Renal cortex interstitium (tissue), 15 donors: ENCODE data around the gene BPIFA1. TPM values are rescaled to one million over a fixed set of nuclear protein-coding genes. Genes with fewer than 3 reads are reported as not detected.

Experiments used
- DNase-seq, 11 donors: peaks; one replicate each; pipeline ENCODE4 v3.0.0-alpha.2; 2013; ENCODE audit warnings: low read depth in 9 of 11, low spot score in 4 of 11; ENCODE audit errors: extremely low read depth in 1 of 11
- long read RNA-seq, 16 experiments: transcript quantifications; one replicate each; lab custom pipeline, GENCODE V29; 2026
- polyA plus RNA-seq, 3 donors: library from polyadenylated mRNA; unstranded; fragments of 120-200 nt; gene quantifications; one replicate each; pipeline ENCODE4 v1.2.1, GENCODE V29; 2013; ENCODE audit not compliant: insufficient read length in 3 of 3

BPIFA1 gene
- not detected for polyA plus RNA-seq
- long read RNA-seq, donor 1: 0 reads
- long read RNA-seq, donor 2: 0 reads
- long read RNA-seq, donor 3: 0 reads
- long read RNA-seq, donor 4: 0 reads
- long read RNA-seq, donor 5: 0 reads
- long read RNA-seq, donor 6: 0 reads
- long read RNA-seq, donor 7: 0 reads
- long read RNA-seq, donor 8: 0 reads
- long read RNA-seq, donor 9: 0 reads
- long read RNA-seq, donor 10: 0 reads
- long read RNA-seq, donor 11: 0 reads
- long read RNA-seq, donor 12: 0 reads
- long read RNA-seq, donor 13: 0 reads
- long read RNA-seq, donor 14: 0 reads
- long read RNA-seq, donor 15: 0 reads
- long read RNA-seq, donor 16: 0 reads

DNA sequence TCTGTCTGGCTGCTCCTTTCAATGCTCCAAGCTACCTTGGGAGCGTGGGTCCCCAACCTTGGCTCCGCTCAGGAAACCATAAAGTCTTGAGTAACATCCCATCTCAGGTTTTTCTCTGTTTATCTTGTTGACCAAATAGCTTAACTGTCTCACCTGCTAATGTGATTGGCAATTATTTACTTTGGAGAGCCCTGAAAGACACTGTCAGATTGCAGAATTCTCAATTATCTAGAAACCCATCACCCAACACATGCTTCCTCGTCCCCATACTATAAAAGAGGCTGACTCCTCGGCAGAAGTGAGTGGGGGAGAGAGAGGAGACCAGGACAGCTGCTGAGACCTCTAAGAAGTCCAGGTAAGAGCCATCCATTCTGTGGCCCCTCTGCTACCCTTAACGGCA, at the start of gene BPIFA1:
Gene BPIFA1 (plus strand): TSS at position 301 of the 400 bp plus-strand sequence. CDS start 1,716 bp downstream, outside the sequence.
- DNase-seq: no peak

DNA sequence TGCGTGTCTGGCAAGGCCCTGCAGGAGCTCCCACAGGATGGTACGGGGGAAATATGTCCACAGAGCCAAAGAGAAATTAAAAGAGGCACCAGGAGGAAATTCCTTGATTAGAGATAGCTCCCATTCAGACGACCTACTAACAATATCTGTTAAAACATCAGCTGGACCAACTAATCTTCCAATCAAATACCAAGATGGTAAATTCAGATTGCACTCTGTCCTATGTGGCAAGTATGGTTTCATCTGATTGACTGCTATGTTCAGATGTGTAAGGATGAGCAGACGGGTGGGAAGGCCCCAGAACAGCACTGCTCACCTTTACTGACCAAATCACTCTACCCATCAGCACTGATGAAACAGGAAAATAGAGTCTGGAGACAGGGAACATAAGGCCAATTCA, 48.3 kb upstream of the BPIFA1 start:
- no peak for DNase-seq

DNA sequence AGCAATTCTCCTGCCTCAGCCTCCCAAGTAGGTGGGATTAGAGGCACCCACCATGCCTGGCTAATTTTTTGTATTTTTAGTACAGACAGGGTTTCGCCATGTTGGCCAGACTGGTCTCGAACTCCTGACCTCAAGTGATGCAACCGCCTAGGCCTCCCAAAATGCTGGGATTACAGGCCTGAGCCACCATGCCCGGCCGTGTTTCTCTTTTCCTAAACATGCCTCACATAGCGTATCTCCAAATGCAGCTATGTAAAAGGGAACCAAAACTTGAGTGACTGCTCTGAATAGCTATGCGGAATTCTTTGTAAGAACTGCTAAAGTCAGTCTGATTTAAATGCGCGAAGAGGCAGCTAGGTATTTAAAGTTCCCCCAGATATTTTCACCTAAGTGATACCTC, 47.4 kb upstream of the BPIFA1 start:
- DNase-seq: no peak

DNA sequence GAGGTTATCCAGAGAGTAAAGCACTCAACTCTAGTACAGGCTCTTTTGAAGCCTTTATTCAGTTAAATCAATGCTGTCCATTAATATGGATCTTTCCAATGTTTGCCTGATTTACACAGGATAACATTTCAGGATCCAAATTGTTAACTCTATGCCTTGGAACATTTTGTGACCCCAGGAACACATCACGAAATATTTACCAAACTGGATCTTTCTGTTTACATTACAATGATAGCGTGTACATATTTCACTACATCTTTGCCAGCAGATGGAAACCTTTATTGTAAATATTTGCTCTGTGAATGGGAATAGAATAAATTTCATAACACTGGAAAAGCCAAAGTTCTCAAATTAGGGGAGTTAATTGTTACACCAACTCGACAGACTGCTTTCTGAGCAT, 44.3 kb upstream of the BPIFA1 start:
- DNase-seq: no peak

DNA sequence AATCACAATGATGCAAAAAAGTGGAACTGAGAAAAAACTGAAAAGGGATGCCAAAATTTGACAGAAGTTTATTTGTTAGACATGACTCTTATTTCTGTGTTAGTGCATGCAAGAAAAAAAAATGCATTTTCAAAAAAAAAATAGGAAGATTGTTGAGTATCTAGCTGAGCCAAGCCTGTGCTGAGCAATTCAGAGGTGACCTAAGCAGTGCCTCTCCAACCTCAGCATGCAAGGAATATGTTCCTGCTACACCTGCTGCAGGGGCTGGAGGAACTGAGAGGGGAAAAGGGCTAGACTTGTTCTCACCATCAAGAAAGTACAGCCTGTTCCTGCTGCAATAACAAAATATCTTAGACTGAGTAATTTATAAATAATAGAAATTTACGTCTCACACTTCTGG, 43.8 kb upstream of the BPIFA1 start:
- no peak for DNase-seq

DNA sequence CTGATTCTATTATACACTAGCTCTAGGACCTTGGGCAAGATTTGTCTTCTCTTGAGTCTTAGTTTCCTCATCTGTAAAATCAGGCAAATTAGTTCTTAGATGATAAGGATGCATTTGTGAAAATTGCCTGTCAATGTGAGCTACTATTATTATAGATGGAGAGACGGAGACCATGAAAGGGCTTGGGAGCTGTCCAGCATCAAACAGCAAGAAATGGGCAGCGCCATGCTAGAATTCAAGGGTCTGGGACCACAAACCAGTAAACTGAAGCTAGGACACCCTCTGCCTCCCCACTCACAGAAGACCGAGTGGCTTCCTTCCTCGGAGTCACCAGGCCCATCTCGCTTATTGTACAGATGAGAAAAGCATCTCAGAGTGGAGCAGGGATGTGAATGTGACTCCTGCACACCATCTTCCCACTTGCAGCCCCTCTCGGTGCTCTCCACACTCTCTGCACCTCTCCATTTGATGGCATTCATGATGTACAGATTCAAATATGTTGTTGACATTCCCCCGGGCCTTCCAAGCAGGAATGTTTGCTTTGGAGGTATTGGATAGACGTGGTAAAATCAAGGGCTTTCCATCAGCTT, 42.8 kb upstream of the BPIFA1 start:
- peak in 4 of 11 donors; percentile 8 to 21 (median 12) for DNase-seq

DNA sequence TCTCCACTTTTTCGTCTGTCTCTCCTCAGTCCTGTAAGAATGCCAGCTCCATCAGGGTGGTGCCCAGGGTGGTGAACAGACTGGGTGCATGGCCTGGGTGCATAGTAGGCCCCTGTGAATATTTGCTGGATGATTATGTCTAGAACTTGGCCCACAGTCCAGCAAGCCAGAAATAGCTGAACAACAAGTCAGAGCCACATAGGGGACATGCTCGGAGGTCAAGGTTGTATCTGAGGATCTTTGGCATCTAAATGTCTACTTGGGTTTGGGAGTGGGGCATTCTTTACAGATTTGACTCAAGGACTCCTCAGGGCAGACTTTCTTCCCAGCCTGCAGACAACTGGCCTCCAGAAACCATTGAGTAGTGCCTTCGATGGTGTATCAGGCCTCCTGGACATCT, 36.8 kb upstream of the BPIFA1 start:
- DNase-seq: no peak

DNA sequence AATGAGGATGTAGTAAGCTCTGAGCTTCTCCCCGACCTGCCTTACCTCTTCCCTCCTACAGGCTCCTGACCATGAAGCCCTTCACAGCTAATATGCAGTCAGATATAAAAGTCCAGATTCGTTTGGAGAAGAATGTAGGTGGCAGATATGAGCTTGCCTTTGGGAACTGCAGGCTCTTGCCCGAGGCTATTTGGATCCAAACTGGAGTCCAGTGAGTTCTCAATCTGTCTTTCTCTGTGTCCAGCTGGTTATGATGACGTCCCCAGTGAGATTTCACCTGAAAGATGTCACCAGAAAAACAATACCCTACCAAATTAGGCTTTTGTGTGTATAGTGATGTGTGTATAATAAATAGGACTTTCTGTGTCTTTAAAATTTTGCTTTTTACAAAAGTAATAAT, 33.3 kb upstream of the BPIFA1 start:
- DNase-seq: no peak

DNA sequence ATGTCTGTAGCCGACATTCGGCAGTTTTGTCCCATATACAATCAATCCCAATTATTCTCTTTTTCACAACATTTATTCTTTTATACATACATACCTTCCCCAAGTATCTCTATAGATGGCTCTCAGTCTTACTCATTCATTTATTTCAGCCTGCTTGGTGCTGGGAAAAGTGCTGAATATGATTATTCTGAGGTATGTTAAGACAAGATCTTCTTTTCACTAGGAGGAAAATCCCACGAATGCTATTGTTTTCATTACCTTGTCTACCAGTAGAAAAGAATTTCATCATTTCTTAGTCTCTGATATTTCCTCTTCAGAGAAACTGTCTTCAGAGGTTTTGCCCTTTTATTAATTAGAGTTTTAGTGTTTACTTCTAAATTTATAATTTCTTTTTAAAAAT, 32.4 kb upstream of the BPIFA1 start:
- DNase-seq: no peak

DNA sequence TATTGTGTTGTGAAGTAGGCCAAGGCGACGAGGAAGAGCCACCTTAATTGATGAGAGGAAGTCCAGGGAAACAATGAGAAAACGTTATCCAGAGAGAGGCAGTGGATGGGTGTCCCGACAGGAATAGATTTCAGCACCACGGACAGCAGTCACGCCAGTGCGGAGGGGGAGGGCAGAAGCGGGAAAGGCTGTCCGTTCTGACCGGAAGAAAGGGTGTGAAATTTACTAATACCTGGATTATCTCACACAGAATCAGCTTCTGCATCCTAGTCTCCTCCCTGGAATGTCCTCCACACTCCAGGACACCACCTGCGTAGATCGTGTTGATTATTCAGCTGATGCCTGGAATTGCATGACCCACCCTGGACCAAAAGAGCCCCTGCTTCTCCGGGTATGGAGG, 26.0 kb upstream of the BPIFA1 start:
- DNase-seq: peak; percentile 43 to 84 (median 74)

DNA sequence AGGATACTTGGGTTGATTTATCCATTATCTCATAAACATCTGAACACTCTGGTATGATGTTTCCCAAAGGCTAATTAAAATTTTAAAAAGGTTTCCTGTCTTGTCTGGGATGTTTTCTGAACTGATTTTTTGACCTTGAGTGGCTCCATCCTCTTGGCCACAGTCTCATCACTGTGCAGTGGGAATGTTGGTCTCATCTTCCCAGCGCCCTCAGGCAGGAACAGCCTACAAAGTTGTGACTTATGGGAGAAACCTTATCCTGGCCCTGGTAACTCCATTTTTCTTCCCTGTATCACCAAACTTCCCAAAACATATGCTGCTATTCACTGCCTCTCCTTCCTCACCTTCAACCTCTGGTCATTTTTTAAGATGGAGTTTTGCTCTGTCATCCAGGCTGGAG, 25.4 kb upstream of the BPIFA1 start:
- DNase-seq: no peak

DNA sequence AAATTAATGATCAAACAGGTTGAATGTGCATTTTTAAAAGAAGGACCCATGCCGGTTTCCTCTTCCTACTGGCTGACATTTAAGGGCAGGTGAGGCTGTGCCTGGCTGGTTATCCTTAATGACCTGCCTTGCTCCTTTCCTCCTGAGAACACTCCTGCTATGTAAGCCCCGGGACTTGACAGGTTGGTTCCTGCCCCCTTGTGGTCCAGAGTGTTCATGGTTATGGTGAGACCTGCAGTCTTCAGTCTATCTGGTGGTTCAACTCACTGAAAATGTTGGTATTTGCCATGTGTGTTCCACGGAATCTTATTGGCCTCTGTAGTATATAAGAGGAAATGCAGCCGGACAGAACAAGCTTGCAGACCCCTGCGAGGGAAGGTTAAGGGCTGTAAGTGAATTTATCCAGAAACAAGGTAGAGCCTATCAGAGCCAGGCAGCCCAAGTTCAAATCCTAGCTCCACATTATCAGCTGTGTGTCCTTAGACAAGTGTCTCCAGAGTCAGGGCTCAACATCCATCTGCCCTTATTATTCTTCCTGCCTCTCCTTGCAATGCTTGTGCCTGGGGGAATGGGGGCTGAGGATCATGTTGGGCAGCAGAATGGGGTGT, 23.9 kb upstream of the BPIFA1 start:
- peak in 9 of 11 donors; percentile 9 to 60 (median 25) for DNase-seq

DNA sequence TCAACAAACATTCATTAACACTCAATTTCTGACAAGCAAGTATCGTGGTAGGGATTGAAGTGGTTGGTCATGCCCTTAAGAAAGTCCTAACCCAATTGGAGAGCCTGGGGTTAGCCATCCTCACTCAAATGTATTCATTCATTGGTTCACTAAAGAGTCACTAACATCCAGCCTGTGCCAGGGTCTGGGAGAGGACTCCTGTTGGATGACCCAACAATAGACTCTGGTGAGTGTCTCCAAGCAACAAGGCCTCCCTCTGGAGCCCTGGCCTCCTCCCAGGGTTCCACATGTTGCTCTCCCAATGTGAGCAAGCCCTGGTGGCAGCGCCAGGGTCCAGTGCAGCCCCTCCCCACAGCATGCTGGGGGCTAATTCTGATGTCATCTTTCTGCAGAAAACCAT, 18.7 kb upstream of the BPIFA1 start, which contains the start of gene BPIFA3:
Gene BPIFA3 (plus strand): TSS at position 301 of the 400 bp plus-strand sequence. CDS start 185 bp downstream, outside the sequence.
- no peak for DNase-seq

DNA sequence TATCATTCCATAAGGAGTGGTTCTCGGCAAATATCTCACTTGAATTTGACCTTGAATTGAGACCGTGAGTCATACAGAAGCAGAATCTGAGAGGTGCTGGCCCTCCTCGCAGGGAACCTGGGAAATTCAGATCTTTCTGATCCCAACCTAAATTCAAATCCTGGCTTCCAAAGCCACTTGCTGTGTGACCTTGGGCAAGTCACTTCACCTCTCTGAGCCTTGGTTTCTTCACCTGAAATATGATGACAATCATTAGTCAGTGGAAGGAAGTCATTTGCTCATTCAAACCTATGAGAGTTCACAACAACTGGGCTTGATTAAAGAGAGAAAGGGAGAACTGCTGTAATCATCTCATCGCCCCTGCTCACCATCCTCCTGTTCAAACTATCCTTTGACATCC, 11.4 kb upstream of the BPIFA1 start:
- no peak for DNase-seq

DNA sequence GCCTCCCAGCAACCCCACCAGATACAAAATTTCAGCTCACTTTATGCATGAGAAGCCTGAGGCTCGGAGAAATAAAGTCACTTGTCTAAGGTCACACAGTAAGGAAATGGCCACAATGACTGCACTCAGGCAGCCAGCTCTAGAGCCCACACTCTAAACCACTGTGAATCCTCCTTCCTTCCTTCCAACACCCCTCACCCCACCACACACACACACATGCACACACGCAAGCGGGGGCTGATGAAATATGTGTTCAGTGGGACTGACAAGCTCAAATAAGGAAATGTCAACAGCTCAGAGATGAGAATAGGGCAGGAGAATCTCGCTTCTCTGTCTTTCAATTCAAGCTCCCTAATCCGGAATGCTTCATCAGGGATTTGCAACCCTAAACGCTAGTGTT, 6.0 kb upstream of the BPIFA1 start:
- no peak for DNase-seq

DNA sequence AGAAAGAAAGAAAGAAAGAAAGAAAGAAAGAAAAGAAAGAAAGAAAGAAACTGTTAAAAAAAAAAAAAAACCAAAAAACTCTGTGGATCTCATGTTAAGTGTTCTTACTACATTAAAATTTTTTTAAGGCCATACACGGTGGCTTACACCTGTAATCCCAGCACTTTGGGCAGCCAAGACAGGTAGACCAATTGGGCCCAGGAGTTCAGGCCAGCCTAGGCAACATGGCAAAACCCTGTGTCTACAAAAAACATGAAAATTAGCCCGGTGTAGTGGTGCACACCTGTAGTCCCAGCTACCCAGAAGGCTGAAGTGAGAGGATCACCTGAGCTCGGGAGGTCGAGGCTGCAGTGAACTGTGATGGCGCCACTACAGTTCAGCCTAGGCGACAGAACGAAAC, 4.6 kb upstream of the BPIFA1 start:
- no peak for DNase-seq

DNA sequence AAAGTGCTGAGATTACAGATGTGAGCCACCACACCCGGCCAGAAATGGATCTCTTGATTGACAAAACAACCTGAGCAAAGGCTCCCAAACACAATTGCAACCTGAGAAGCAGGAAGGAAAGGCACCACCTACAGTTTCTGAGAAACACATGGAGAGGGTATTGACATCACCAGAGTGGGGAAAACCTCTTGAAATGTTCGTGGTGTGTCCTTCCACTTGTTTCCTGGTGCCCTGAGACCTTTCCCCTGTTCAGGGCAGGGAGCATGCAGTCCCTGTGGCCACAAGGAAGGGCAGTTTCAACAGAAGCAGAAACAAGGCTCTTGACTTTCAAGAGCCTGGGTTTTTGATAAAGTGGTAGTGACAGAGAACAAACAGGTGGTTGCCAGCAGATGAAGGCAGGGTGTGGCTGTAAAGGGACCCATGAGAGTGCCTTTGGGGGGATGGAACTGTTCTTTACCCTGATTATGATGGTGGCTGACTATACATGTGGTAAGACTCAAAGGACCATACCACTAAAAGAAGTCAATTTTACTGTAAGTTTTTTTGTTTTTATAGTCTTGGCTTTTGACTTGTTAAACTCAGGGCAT, 3.2 kb upstream of the BPIFA1 start:
- DNase-seq: no peak

DNA sequence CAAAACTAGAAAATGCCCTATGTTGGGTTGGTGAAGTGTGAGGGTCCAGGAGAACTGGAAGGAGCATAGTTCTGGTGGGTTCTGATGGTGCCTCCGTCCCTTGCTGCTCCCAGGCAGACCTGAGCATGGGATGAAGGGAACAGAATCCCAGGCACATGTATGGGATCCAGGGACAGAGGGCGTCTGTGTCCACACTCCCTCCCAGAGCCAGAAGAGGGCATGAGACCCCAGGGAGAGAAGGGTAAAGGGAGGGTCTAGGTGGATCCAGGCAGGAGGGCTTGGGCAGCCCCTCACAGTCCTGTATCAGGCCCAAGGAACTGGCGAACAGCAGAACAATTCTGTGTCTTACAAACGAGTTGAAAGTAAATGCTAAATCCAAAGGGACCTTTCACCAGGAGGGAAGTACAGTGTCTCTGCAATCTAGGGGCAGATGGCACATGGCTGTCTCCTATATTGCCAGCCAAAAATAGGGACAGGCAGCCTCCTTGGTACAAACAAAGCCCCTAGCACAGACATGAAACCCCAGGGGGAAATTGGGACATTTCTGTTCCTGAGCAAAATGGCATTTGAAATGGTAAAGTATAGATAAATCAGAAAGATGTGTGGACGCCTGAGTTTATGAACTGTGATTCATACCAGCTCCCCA, 2.5 kb upstream of the BPIFA1 start:
- DNase-seq: no peak

DNA sequence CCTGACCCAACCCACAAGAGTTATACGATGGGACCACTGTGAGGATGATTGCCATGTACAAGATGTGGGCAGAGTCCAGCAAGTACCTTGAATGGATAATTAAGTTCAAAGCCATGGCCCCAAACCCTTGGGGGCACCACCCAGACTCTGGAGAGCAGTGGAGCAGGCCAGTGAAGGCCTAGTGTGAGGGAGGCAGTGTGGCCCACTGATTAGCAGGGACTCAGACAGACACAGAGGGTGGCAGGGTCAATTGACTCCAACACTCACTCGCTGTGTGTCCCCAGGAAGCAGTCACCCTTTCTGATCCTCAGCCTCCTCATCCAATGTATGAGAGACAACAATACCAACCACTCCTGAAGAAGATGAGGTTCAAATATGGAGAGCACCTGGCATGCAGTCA, 1.7 kb upstream of the BPIFA1 start:
- no peak for DNase-seq

DNA sequence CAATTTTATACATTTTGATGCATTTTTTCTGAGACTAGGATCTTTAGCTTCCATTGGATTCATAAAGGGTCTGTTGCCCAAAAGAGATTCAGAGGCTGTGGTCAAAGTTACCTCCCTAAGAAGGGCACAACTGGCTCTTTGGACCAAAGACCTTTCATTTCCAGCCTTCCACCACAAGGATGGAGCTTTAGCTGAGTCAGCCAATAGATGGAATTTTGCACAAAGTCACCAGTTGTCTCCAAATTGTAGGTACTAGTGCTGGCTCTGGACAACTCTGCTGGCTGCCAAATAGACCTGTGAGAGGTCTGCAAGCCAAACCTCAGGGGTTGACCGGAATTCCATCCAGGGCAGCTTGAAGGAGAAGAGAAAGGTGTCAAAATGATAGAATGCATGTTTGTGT, 555 bp downstream of the BPIFA1 start:
- no peak for DNase-seq
